ENCODE data around the gene CSF2. TPM values are rescaled to one million over a fixed set of nuclear protein-coding genes. Genes with fewer than 3 reads are reported as not detected.

The CSF2 gene
- 10 to 100 TPM; 61.5 to 64.1 TPM for total RNA-seq

DNA sequence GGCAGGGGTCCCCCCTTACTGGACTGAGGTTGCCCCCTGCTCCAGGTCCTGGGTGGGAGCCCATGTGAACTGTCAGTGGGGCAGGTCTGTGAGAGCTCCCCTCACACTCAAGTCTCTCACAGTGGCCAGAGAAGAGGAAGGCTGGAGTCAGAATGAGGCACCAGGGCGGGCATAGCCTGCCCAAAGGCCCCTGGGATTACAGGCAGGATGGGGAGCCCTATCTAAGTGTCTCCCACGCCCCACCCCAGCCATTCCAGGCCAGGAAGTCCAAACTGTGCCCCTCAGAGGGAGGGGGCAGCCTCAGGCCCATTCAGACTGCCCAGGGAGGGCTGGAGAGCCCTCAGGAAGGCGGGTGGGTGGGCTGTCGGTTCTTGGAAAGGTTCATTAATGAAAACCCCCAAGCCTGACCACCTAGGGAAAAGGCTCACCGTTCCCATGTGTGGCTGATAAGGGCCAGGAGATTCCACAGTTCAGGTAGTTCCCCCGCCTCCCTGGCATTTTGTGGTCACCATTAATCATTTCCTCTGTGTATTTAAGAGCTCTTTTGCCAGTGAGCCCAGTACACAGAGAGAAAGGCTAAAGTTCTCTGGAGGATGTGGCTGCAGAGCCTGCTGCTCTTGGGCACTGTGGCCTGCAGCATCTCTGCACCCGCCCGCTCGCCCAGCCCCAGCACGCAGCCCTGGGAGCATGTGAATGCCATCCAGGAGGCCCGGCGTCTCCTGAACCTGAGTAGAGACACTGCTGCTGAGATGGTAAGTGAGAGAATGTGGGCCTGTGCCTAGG is at the start of gene CSF2:
CSF2 (plus strand) TSS at position 559 of the 783 bp plus-strand sequence; CDS start at position 594, 35 bp downstream.
- intact Hi-C loops (cut with micrococcal nuclease): loop anchor here (2.0 to 5.0 kb wide), 2 partner anchors 25 to 39 kb away; no protein-coding TSS in a partner anchor
- Mint-ChIP-seq H3K4me3 (peak within 1 kb of the TSS; percentile 74), H3K27ac (peak within 1 kb of the TSS; percentile 80), H3K36me3 (ENCODE audit: low read depth) (peaks cover 20% of the 10 kb centered on the region), H3K9me3 (no peaks in the 10 kb centered on the region), H3K4me1 (ENCODE audit: low read depth) (peaks cover 68% of the 10 kb centered on the region), H3K27me3 (no peaks in the 10 kb centered on the region)
- TF ChIP-seq, protein P1, sequence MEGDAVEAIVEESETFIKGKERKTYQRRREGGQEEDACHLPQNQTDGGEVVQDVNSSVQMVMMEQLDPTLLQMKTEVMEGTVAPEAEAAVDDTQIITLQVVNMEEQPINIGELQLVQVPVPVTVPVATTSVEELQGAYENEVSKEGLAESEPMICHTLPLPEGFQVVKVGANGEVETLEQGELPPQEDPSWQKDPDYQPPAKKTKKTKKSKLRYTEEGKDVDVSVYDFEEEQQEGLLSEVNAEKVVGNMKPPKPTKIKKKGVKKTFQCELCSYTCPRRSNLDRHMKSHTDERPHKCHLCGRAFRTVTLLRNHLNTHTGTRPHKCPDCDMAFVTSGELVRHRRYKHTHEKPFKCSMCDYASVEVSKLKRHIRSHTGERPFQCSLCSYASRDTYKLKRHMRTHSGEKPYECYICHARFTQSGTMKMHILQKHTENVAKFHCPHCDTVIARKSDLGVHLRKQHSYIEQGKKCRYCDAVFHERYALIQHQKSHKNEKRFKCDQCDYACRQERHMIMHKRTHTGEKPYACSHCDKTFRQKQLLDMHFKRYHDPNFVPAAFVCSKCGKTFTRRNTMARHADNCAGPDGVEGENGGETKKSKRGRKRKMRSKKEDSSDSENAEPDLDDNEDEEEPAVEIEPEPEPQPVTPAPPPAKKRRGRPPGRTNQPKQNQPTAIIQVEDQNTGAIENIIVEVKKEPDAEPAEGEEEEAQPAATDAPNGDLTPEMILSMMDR (IDR thresholded peaks at IDR 0.05): no peak
- DNase-seq: peak; percentile 65
- POLR2A ChIA-PET: interaction anchor here (0.6 to 2.1 kb wide), 9 partner anchors 11 to 313 kb away, joined by 3 to 4 read pairs (median 3); no protein-coding TSS in a partner anchor
- CTCF ChIA-PET: interaction anchor here (1.0 to 4.0 kb wide), 5 partner anchors 8 to 165 kb away, joined by 3 to 10 read pairs (median 7); no protein-coding TSS in a partner anchor
- peak; percentile 37 for ATAC-seq

DNA sequence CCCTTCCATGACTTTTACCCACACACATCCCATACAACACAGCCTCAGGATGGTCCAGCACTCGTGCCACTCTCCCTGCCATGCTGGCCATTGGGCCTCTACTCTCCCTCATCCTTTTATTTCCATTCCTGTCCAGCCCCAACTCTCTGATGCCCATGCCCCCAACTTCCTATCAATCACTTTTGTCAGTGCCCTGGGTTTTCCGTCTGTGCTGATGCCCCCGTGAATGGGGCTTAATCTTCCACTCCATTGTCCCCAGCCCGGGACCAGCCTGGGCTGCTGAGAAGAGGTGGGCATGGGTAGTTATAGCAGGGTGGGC is 49.5 kb upstream of the CSF2 start:
- Mint-ChIP-seq H3K4me1 (ENCODE audit: low read depth) (peaks cover 22% of the 10 kb centered on the region), H3K27ac (no peak overlapping the region), H3K36me3 (ENCODE audit: low read depth) (no peaks in the 10 kb centered on the region), H3K9me3 (no peaks in the 10 kb centered on the region), H3K4me3 (no peak overlapping the region), H3K27me3 (no peaks in the 10 kb centered on the region)
- ChIA-PET CTCF (no interaction called here), POLR2A (no interaction called here)
- DNase-seq (no peak), ATAC-seq (no peak)
- intact Hi-C loops (cut with micrococcal nuclease): loop anchor here (5.0 kb wide), 1 partner anchor 33 kb away; no protein-coding TSS in a partner anchor
- TF ChIP-seq, protein P1 (IDR thresholded peaks at IDR 0.05): no peak

DNA sequence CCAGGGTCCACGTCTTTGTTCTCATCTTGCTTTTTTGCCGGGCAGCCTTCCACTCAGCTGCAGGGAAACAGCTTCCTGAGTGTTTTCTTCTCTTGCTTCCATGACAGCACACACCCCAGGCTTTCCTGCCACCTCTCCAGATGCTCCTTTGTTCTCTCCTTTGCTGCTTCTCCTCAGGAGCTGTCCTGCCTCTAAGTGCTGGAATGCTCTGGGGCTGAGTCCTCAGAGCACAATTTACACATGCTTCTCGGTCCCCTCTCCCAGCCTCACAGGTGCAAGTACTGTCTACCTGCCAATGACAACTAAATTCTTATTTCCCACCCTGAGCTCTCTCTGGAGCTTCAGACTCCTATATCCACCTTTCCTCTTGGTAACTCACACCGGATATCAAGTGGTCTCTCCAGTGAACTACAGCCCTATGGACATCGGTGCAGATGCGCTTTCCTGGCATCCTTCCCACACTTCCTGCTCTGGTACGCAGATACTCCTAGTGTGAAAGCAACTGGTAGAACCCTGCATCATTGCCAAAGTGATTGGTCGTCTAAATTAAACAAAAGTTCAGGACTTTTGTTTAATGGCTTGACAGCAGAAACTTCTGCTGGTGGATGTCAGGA is 48.7 kb upstream of the CSF2 start:
- DNase-seq (no peak), ATAC-seq (no peak)
- POLR2A ChIA-PET: no interaction called here

DNA sequence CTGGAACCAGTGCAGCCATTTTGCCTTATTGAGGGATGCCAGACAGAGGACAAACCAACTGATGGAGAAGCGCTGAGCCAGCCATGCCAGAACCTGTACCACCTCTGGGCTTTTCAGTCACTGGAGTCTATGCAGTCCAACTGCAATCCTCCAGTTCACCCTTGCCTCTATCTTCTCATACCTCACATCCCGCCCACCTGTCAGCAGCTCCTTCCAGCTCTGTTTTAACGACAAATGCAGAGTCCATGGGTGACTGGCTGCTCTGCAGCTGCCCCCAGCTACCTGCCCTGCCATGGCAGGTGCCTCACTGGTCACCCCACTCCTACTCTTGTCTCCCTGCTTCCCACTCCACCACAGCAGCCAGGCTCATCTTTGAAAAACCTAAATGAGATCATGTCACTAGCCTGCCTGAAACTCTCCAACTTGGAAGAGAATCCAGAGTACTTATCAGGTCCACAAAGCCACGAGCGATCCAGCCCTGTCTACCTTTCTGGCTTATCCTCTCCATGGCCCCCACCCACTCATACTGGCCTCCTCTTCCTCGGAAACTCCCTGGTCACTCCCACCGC is 48.1 kb upstream of the CSF2 start:
- TF ChIP-seq, protein P1 (IDR thresholded peaks at IDR 0.05): no peak
- POLR2A ChIA-PET: no interaction called here
- CTCF ChIA-PET: interaction anchor here (1.0 kb wide), 1 partner anchor 38 kb away, joined by 4 read pairs; no protein-coding TSS in a partner anchor
- Mint-ChIP-seq H3K4me1 (ENCODE audit: low read depth) (peaks cover 11% of the 10 kb centered on the region), H3K9me3 (no peaks in the 10 kb centered on the region), H3K27ac (no peak overlapping the region), H3K4me3 (no peak overlapping the region), H3K27me3 (no peaks in the 10 kb centered on the region), H3K36me3 (ENCODE audit: low read depth) (no peaks in the 10 kb centered on the region)
- no peak for ATAC-seq
- intact Hi-C loops (cut with micrococcal nuclease): no loop called here
- DNase-seq: no peak

More for the DNA sequence above, 48.7 kb upstream of the CSF2 start:
- H3K4me1 Mint-ChIP-seq (ENCODE audit: low read depth): peaks cover 16% of the 10 kb centered on the region
- H3K9me3 Mint-ChIP-seq: no peaks in the 10 kb centered on the region
- H3K27ac Mint-ChIP-seq: no peak overlapping the region
- TF ChIP-seq, protein P1 (IDR thresholded peaks at IDR 0.05): no peak
- intact Hi-C loops (cut with micrococcal nuclease): loop anchor here (5.0 kb wide), 1 partner anchor 32 kb away; no protein-coding TSS in a partner anchor
- no peak overlapping the region for H3K4me3 Mint-ChIP-seq
- CTCF ChIA-PET: interaction anchor here (1.0 kb wide), 1 partner anchor 38 kb away, joined by 4 read pairs; no protein-coding TSS in a partner anchor
- no peaks in the 10 kb centered on the region for H3K27me3 Mint-ChIP-seq
- no peaks in the 10 kb centered on the region for H3K36me3 Mint-ChIP-seq (ENCODE audit: low read depth)
